ENCODE results near the gene SYT17.

Gene SYT17

GRCh38 chr16:19223235-19224170 is 55.5 kb downstream of the SYT17 start:
- DNase-seq = no peak

GRCh38 chr16:19225651-19226050 is 57.6 kb downstream of the SYT17 start:
- no peak for DNase-seq

GRCh38 chr16:19227643-19228042 is 59.6 kb downstream of the SYT17 start:
- no peak for DNase-seq

DNA sequence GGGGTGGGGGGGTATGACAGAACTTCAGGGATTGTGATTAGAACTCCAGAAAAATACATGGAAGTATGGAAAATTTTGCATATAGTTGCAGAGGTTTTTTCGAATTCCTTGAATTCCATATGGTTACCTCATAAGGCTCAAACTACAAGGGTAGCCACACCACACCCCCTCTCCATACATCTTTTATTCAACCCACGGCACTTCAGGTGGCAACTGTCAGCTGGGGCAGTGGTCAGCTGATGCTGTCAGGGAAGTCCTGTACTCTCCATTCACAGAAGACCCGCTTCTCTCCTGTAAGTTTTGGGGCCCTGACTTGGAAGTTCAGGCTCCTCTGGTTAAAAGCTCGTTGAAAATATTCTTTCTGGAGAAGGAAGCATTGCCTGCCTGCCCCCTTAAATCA is 60.0 kb downstream of the SYT17 start:
- DNase-seq = no peak

- no peak for DNase-seq
These were observed 60.5 kb downstream of the SYT17 start for GRCh38 chr16:19228575-19228974.

DNA sequence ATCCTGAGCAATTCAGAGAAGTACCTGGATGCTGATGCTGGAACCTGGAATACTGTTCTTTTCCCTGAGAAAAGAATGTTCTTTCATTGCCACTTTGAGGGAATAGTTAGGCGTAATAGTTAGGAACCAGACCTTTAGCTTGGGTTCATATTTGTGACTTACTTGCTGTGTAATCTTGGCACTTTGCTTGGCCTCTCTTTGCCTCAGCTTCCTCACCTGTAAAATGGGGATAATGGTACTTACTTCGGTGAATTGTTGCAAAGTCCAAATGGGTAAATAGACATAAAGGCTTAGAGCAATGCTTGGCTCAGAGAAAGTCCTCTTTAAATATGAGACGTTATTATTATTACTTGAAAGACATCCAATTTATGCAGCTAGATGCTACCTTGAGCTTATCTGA is 62.5 kb downstream of the SYT17 start:
- no peak for DNase-seq

- DNase-seq = no peak
These were observed 63.8 kb downstream of the SYT17 start for GRCh38 chr16:19231881-19232280.

DNA sequence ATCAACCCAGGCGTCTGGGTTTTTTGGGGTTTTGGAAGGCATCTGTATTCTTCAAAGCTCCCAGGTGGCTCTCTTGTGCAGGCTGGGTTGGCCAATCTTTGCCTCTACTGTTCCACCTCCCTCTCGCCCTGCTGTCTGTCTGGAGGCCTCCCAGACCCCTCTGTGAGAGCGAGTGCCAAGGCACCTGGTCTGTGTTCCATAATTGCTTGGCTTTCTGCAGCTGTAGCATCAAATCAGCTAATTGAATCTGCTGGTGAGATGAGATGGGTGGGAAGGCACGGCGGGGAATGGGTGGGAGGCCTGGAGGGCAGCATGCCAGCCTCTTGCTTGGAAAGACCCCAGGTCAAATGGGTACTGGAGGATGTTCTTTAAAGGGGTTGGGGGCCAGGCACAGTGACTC is 64.9 kb downstream of the SYT17 start:
- peak; percentile 26 for DNase-seq

- no peak for DNase-seq
These were observed 67.4 kb downstream of the SYT17 start for GRCh38 chr16:19235478-19235877.

DNA sequence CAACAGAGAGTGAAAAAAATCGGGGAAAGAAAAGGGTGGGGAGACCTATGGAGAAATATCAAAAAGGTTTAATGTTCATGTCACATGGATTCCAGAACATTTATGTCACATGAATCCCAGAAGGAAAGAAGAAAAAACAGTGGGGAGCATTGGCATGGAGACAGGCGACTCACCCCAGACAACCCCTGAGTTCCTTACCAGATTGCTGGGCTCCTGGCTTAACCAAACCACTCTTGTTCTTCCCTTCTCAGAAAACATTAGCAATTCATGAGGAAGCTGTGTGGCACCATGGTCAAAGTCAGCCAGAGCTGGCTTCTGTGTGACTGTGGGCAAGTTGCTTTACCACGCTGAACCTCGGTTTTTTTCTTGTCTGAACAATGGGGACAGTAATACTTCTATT is 67.8 kb downstream of the SYT17 start:
- no peak for DNase-seq

DNA sequence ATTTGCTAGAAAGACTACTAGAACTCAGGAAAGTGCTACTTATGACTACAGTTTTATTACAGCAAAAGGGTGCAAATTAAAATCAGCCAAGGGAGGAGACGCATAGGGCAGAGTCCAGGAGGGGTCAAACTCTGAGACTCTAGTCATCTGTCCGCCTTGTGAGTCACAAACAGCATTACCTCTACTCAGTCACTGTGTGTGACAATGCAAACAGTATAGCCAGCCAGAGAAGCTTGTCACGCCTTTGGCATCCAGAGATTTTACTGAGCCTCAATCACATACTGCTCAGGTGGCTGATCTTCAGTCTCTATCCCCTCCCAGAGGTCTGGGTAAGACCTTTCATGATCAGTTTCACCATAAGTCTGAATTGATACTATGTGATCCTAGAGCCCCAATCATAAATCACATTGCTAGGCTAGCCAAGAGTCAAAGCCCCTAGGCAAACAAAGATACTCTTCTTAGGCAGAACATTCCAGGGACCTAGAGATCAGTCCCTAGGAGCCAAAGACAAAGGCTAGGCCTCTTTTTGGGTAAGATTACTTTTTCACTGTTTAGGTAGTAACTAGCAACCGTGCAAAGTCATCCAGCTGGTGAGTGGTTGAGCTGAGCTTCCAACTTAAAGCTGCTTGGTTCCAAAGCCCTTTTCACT is 68.6 kb downstream of the SYT17 start:
- DNase-seq = no peak

DNA sequence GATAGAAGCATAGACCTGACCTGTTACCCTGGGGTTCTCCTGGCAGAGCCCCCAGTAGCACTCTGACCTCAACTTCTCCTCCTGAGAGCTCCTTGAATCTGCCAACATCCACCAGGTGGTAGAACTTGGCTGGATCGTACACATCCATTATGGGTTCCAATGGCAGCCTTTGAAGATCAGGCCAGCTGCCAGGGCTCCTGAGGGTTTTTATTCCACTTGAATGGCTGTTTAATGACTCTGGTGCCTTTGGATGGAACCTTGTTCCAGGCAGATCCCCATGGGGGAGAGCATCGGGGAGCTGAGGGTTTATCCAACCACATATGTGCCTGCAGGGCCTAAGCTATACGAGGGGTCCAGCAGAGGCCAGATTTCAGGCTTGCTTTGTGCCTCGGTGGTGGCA is 70.4 kb downstream of the SYT17 start:
- DNase-seq = peak; percentile 92

DNA sequence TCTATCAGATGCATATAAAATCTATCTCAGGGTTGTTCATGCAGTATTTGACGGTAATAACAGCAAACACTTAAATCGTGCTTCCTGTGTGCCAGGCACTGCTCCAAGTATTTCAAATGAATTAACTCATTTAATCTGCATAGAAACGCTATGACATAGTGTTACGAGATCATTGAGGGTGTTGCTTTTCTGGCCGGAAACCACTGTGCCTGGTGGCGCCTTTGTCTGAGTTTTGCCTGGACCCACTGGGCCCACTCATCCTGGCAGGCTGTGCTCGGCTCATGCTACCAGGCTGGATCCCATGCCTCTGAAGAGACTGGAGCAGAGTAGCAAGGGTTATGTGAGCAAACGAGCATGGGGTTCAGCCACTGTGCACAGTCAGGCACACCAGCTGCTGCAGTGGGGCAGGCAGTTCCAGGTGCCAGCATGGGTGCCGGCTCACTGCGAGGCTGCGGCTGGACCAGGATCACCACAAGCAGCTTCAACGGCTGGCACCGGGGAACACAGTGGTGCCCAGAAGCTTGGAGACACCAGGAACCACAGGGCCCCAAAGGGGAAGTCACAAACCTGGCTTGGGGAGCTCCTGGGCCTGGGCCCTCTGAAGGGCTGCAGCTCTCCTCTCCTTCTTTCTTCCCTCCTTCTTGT is 71.6 kb downstream of the SYT17 start:
- peak; percentile 41 for DNase-seq

DNA sequence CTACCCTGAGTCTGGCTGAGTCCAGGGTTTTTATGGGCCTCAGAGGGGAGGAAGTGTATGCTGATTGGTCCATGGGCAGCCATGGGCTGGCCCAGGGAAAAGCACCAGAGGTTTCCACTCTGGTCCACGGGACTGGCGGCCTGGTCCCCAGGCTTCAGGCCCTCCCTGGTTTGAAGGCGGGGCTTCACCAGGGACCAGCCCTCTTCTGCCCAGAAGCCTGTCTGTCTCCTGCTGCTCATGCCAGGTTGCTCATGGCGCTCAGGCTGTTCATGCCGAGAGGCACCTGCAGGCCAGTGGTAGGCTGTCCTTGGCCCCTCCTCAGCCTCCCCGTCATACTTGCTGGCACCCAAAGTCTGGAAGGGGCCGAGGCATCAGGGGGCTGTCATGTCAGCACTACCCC is 72.5 kb downstream of the SYT17 start:
- no peak for DNase-seq

- DNase-seq = no peak
These were observed 73.5 kb downstream of the SYT17 start for GRCh38 chr16:19241512-19241911.

DNA sequence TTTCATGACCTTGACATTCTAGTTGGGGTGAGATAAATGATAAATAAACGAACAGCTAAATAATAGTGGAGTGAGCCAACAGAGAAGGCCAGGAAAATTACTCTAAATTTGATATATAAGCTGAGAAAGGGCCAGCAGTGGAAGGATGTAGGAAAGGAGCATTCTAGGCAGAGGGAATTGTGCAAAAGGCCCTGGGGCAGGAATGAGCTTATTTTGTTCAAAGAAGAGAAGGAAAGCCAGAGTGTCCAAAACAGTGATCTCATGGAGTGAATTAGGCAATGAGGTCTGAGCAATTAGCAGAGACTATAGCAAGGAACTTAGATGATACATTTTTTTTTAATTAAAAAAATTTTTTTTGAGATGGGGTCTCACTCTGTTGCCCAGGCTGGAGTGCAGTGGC is 74.1 kb downstream of the SYT17 start:
- DNase-seq = no peak

GRCh38 chr16:19242987-19243575 is 75.0 kb downstream of the SYT17 start:
- no peak for DNase-seq

- peak; percentile 91 for DNase-seq
These were observed 77.4 kb downstream of the SYT17 start for GRCh38 chr16:19245326-19245925.

- no peak for DNase-seq
These were observed 84.9 kb downstream of the SYT17 start for GRCh38 chr16:19252904-19253303.

GRCh38 chr16:19254611-19255010 is 86.6 kb downstream of the SYT17 start:
- DNase-seq = no peak

DNA sequence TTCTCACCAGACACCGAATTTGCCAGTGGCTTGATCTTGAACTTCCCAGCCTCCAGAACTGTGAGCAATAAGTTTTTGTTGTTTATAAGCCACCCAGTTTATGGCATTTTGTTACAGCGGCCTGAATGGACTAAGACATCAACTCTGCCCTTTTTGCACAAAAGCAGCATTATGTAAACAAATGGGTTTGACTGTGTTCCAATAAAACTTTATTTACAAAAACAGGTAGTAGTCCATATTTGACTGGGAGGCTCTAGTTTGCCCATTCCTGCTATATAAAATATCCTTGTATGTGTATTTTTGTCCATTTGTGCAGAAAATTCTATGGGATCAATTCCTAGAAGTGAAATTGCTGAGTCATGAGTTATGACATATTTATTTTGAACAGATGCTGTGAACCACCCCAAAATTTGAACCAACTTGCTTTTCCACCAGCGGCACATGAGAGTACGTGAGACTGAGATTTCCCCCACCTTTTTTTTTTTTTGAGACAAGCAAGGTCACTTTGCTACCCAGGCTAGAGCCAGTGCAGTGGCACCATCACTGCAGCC is 96.2 kb downstream of the SYT17 start:
- no peak for DNase-seq

- DNase-seq = no peak
These were observed 97.4 kb downstream of the SYT17 start for GRCh38 chr16:19265380-19265930.

All from NCI-H1092 (cell line).